GM12891 (cell line): ENCODE data around the gene GDF11.

Experiments
- DNase-seq: peaks from one replicate; pipeline ENCODE4 v3.0.0; 2011; ENCODE audit warnings: low spot score; ENCODE audit not compliant: insufficient read length
- FAIRE-seq: peaks from 2 replicates; lab custom pipeline; 2011; peaks lifted over from hg19 to GRCh38; lab: Jason Lieb, UNC
- PAX5 ChIP-seq: IDR thresholded peaks from 2 replicates; pipeline ENCODE4 v1.6.1; 2011; ENCODE audit warnings: low read length, moderate library complexity, mild to moderate bottlenecking; ENCODE audit not compliant: insufficient read depth, severe bottlenecking
- POLR2A ChIP-seq: IDR thresholded peaks from 2 replicates; pipeline ENCODE4 v1.6.1; 2011; ENCODE audit warnings: low read depth, low read length, control low read depth
- POLR2AphosphoS5 ChIP-seq: IDR thresholded peaks from 2 replicates; pipeline ENCODE4 v1.6.1; 2011; ENCODE audit warnings: low read depth, low read length, control low read depth
- POU2F2 ChIP-seq: IDR thresholded peaks from 2 replicates; pipeline ENCODE4 v1.6.1; 2011; ENCODE audit warnings: low read depth, mild to moderate bottlenecking, control low read depth, low read length, moderate library complexity
- SPI1 ChIP-seq: IDR thresholded peaks from 2 replicates; pipeline ENCODE4 v1.6.1; 2011; ENCODE audit warnings: low read depth, low read length, control low read depth
- TAF1 ChIP-seq: IDR thresholded peaks from 2 replicates; pipeline ENCODE4 v1.6.1; 2011; ENCODE audit warnings: low read depth, low read length, control low read depth

GDF11 gene

DNA sequence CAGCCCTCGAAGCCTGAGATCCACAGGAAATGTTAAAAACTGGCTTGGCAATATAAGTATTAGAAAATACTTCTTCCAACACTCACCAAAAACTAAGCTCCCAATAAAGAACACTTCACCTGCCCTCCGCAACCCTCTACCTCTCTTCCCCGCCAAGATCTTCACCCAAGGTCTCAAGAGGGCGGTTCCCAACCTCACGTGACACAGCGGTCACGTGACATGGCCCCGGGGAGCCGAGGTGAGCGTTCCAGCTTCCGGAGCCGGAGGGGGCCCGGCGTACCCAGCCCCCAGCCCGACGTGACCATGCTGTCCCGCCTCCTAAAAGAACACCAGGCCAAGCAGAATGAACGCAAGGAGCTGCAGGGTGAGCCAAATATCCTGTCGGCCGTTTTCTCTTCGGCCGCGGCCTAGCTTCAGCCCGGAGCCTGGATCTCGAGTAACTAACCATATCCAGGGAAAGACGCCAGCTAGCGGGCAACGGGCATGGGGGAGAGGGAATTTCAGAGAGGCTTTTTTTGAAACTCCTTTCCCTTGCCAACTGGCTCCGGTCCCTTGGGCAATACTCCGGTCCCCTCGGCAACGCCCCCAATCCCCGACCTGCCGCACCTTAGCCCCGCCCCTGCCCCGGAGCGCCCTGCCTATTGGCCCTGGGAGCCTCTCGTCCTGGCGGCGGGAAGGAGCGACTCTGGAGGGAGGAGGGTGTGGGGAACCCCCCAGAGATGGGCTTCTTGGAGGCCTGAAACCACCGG is 26.9 kb upstream of the GDF11 start, which contains the start of gene BLOC1S1:
Gene BLOC1S1 (plus strand): TSS at position 214 of the 749 bp plus-strand sequence. CDS start 6 bp downstream, at position 220.
- TF ChIP-seq SPI1 (peak; percentile 39; the same call in 1 of the 2 replicates), POLR2AphosphoS5 (peak; percentile 56; the same call in 1 of the 2 replicates), POU2F2 (0 out of 2 replicates have a peak, but pooled peaks have one; percentile 48), POLR2A (peak; percentile 65; the same call in 1 of the 2 replicates), PAX5 (no peak), TAF1 (peak; percentile 18; the same call in 1 of the 2 replicates)
- FAIRE-seq (peak; percentile 93), DNase-seq (peak; percentile 96)

DNA sequence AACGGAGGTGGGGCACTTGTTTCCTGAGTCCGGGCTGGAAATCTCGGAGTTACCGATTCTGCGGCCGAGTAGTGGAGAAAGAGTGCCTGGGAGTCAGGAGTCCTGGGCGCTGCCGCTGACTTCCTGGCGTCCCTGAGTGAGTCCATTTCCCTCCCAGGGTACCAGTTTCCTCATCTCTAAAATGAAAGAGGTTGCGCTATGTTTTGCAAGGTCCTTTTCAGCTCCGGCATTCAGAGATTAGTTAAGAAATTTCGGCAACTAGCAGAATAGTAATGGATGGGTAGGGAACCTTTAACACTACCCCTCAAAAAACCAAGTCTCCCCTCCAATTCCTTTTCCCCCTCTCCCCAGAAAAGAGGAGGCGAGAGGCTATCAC is 26.4 kb upstream of the GDF11 start:
- FAIRE-seq: no peak

DNA sequence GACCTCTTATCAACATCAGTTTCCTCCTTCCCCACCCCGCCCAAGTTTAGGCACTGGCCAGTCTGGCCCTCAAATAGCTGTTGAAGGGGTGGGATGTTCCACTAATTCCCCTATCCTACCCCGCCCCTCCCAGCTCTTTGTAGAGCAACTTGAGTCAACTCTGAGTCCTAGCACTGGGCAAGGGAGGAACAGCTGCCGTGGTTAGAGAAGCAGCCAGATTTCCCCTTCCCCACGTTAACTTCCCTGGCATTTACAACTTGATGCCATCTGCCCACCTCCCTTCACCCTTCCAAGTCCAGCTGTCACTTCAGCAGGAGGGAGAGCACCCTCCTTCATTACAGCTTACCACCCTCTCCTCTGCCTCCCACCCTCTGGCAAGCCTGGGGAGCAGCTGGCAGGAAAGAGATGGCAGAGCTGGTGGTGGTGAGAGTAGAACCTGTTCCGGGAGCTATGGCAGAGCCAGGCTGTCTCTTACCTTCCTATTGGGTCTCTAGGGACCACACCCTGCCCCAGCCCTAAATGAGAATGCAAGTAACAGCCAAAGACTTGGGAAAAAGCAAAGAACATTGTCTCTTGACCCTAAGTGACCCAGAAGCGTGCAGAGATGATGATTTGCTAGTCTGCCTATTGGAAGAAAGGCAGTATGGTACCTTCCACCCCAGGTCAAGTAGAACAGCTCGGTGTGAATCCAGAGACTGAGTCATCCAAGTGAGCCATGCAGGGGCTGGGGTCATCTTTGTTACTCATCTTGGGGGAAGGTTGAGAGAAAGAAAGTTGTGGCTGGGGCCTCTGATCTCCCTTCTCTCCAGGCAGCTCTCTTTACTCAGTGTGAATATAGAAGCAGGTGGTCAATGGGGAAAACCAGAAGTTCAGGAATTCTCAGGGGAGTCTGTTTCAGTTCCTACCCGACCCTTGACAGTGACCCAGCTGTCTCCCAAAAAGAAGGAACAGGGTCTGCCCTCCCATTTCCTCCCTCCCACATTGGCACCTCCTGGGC is 25.6 kb upstream of the GDF11 start:
- peak; percentile 13 for FAIRE-seq

More for the DNA sequence above, 26.4 kb upstream of the GDF11 start:
- no peak for DNase-seq
- no peak for TF ChIP-seq SPI1
- no peak for TF ChIP-seq TAF1
- no peak for TF ChIP-seq POU2F2
- TF ChIP-seq POLR2A: no peak
- no peak for TF ChIP-seq POLR2AphosphoS5
- no peak for TF ChIP-seq PAX5

DNA sequence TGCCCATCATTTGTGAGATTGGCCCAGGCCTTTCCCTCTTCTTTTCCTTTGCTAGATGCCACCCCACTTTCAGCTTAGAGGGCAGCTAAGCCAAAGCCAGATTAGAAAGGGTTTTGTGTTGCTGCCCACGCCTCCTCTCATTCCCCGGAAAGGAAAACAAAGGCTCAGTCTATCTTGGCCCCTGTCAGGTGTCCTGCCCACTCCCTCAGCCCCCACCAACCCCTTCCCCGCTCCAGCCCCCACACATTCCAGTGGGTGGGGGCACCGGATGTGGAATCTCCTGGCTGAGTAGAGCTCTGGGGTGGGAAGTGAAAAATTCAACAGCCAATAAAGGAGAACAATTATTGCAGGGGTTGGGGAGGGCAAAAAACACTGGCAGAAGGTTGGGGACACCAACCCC is 24.9 kb upstream of the GDF11 start:
- TF ChIP-seq POLR2A (no peak), TAF1 (no peak), POLR2AphosphoS5 (no peak), POU2F2 (no peak), SPI1 (no peak), PAX5 (no peak)
- no peak for FAIRE-seq
- no peak for DNase-seq

More for the DNA sequence above, 25.6 kb upstream of the GDF11 start:
- DNase-seq: no peak
- TF ChIP-seq SPI1 (peak; percentile 78), POU2F2 (no peak)

DNA sequence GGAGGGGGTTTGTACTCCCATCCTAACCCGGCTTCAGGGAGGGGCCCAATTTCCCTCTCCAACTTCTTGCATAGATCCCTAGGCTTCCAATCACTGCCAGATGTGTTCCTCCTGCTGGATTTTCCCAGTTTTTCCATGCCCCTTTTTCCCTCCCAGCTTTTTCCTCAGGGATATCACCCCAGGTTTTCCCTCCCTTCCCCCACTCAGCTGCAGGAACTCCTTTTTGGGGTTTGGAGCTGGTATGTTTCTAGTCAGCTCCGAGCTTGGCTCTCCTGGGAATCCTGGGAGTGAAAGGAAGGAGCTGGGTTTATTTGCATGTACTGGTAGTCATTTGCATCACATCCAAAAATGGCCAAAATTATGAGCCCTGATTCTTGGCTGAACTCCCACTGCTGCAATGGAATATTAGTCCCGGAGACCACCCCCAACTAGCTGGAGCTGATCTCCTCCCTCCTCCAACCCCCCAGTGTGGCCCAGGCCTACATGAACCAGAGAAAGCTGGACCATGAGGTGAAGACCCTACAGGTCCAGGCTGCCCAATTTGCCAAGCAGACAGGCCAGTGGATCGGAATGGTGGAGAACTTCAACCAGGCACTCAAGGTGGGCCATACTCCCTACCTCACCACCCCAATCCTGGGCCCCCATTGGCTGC is 24.2 kb upstream of the GDF11 start:
- no peak for TF ChIP-seq POU2F2
- FAIRE-seq: no peak
- DNase-seq: no peak

DNA sequence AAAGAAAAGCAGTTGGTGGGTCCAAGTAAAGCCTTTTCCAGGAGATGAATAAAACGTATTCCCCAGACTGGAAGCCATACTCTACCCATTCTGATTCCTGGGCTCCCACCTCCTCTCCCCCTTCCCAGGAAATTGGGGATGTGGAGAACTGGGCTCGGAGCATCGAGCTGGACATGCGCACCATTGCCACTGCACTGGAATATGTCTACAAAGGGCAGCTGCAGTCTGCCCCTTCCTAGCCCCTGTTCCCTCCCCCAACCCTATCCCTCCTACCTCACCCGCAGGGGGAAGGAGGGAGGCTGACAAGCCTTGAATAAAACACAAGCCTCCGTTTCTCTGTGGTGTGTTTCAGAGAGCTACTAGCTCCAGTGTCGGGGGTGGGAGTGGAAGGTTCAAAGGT is 23.6 kb upstream of the GDF11 start:
- no peak for FAIRE-seq
- TF ChIP-seq PAX5 (no peak), POLR2A (no peak)
- DNase-seq: no peak

DNA sequence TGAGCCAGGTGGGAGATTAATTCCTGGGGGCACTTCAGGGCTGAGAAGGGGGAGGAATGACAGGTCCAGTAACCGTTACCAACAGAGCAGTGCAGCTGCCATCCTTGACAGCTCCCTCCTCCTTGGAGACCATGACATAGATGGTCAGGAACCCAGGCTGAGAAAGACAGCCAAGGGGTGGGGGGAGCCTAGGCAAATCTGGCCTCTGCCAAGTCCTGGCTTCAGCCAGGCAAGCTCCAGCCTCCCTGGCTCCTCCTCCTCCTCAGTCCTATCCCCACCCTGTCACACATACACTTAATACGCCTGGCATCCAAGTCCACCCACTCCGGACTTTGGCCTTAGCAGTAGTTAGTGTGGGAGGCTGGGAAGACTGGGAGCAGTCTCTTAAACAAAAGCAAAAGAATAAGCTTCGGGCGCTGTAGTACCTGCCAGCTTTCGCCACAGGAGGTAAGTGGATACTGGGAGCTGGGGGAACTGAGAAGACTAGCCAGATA is 22.8 kb upstream of the GDF11 start, which contains the start of gene RDH5:
Gene RDH5 (plus strand): TSS at position 323 of the 494 bp plus-strand sequence. CDS start 792 bp downstream, outside the sequence.
- FAIRE-seq: no peak
- no peak for DNase-seq
- TF ChIP-seq TAF1 (no peak), POLR2A (no peak), SPI1 (no peak), POLR2AphosphoS5 (no peak), PAX5 (no peak), POU2F2 (no peak)

DNA sequence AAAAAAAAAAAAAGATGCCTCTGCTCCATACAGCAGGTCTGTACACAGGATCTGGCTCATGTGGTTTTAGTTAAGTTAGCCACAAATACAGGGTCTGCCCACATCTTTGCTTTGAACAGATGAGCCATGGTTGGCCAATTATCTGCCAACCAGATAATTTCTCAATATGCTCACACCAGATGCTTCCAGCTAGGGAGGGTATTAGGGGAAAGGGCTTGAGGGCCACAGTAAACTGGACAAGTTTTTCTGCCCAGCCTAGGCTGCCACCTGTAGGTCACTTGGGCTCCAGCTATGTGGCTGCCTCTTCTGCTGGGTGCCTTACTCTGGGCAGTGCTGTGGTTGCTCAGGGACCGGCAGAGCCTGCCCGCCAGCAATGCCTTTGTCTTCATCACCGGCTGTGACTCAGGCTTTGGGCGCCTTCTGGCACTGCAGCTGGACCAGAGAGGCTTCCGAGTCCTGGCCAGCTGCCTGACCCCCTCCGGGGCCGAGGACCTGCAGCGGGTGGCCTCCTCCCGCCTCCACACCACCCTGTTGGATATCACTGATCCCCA is 22.0 kb upstream of the GDF11 start:
- DNase-seq (no peak), FAIRE-seq (no peak)
- TF ChIP-seq POLR2AphosphoS5 (no peak), POU2F2 (no peak), PAX5 (no peak), POLR2A (no peak), SPI1 (no peak), TAF1 (no peak)

DNA sequence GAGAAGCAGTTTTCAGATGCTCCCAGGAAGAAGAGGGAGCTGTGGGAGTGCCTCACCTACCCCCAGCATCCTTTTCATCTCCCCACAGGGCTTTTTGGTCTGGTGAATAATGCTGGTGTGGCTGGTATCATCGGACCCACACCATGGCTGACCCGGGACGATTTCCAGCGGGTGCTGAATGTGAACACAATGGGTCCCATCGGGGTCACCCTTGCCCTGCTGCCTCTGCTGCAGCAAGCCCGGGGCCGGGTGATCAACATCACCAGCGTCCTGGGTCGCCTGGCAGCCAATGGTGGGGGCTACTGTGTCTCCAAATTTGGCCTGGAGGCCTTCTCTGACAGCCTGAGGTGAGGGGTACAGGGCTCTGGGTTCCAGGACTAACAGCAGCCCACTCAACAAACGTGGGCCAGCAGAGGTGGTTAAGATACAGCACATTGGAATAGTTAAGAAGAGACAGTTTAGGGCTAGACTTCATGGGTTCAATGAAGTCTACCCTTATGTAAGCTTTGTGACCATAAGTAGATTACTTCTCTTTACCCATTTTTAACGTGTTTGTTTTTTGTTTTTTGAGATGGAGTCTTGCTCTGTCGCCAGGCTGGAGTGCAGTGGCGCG is 21.2 kb upstream of the GDF11 start:
- TF ChIP-seq TAF1: no peak
- TF ChIP-seq PAX5: no peak
- TF ChIP-seq POLR2AphosphoS5: no peak
- no peak for TF ChIP-seq POU2F2
- TF ChIP-seq SPI1: no peak
- TF ChIP-seq POLR2A: no peak
- FAIRE-seq: no peak

More for the DNA sequence above, 21.2 kb upstream of the GDF11 start:
- DNase-seq: no peak
